NCI-H1417 (cell line): ENCODE measurements around the gene CDC27.
"Not testable (repeated sequence)": the region's sequence is repeated elsewhere in the genome, so short reads cannot be mapped to it uniquely, and the experiment has no call there.

Experiments
- DNase-seq, 3 experiments: peaks; one replicate each; lab custom pipeline; 2025; lab: John Stamatoyannopoulos, UW

The CDC27 gene

DNA sequence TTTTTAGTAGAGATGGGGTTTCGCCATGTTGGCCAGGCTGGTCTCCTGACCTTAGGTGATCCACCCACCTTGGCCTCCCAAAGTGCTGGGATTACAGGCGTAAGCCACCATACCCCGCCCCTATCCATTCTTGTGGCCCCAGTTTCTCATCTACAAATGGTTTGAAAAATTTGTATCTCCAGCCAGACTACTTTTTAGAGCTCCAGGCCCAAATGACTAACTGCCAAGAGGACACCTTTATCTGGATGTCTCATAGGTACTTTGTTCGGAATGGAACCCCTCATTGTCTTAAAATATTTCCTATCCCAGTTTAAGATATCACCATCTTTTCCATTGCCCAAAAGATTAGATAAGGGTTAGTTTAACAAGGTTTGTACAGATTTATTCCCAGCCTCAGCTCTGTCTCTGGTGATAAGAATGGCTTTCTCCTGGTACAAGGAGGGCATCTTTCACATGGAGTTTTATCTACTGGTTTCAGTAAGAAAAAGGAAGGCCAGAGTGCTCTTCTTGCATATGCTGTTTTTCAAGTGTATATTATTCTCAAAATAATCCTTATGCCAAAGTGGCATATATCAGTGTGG is 4.9 kb upstream of the CDC27 start:
- no peak for DNase-seq

DNA sequence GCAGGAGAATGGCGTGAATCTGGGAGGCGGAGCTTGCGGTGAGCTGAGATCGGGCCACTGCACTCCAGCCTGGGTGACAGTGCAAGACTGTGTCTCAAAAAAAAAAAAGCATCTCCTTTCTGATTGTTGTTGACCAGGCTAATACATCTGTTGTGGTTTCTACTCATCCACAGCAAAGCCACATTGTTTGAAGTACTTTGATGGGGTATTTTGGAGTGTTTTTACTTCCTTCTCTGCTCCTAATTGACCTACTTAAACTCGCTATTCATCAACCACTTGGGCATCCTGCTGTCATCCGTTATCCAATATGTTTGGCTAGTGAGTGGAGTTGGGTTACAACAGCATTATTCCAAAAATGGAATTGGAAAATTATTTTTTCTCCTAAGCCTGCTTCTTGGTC is 3.5 kb upstream of the CDC27 start:
- peak; percentile 19 to 93 (median 82) for DNase-seq

DNA sequence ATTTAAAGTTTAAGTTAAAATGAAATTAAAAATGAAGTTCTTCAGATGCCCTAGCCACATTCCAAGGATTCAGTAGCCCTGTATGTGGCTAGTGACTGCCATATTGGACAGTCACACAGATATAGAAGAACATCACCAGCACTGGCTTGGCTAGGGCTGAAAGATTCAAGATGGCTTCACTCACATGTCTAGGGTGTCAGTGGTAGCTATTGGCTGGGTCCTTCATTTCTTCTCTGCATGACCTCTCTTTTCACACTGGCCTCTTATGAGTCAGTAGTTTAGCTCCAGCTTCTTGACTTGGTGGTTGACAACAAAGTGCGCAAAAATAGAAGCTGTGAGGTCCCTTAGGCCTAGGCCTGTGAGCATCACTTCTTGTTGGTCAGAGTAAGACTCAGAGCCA is 1.7 kb upstream of the CDC27 start:
- no peak for DNase-seq

DNA sequence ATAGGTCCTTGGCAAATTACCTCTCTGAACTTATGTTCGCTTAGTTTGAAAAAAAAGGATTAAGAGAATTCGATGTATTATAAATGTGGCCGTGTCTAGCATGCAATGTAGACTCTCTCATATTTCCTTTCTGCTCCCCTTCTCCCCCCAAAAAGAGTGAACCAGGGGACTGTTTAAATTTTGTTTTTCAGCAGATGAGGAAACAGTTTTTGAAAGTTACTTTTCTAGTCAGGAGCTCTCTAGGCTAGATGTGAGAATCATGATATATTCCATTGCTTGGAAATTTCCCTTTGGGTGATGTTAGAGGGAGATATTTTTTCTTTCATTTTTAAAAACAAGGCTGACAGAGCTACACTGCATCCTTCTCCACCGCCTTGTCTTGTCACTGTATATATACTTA is 1.1 kb upstream of the CDC27 start:
- DNase-seq: no peak

DNA sequence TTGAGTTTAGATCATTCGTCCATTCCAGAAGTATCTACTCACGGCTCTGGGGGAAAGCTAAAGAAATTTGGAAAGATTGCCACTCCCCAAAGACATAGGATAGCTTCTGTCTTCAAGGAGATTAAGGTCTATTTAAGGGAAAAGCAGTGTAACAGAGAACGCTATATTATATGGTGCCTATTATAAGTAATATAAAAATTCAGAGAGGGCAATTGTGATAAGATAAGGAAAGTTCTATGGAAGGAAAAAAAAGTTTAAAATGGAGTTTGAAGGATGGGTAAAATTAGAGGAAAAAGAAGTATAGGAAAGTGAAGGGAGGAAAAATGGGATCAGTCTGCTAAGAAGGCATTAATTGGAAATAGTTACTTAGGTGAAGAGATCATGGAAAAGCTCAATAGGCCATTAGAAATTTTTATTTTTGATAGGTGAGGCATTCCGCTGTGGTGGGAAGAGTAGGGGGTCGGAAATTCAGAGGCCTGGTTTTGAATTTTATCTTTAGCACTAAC is 690 bp upstream of the CDC27 start:
- DNase-seq: no peak

DNA sequence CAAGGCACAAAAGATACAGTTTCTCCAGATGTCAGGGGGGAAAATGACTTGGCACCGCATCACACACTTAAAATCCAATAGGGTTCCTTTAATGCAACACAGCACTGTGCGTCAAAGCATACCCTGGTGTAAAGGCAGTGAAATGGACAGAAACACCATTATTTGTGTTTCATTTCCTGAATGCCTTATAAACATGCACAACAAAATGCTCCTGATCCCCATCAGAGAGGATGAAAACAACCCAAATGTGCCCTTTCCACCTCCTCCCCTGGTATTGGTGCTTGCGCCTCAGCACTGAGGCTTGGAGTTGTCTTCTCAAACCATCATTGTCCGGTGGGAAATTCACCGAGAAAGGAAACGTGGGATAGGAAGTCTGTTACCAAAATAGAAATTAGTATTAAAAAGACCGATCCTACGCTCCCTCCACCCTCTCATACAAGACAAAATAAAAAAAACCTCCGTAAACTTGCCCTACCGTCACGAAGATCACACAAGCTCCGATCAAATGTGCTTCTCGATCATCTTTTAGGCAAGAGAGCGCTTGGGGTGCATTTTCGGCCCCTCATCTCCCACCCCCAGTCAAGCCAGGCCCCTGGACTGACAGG is 722 bp downstream of the CDC27 start:
- DNase-seq: peak in 1 of 3 experiments; percentile 56

DNA sequence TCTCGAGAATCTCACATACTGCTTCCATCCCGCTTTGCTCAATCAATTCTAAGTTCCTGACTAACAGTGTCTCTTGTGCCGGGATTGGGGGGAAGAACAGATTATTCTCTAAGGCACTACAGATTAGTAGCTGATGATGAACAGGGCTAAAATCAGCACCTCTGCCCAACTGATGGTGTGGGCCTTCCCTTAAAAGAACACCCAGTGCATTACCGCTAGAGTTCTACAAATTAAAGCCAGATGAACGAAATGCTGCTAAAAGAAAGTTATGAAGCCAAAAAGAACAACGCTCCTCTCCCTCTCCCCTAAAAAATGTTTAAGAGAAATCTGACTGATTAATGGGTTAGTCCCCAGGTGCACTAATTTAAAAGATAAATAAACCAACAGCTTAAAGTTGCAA is 4.4 kb downstream of the CDC27 start:
- no peak for DNase-seq

DNA sequence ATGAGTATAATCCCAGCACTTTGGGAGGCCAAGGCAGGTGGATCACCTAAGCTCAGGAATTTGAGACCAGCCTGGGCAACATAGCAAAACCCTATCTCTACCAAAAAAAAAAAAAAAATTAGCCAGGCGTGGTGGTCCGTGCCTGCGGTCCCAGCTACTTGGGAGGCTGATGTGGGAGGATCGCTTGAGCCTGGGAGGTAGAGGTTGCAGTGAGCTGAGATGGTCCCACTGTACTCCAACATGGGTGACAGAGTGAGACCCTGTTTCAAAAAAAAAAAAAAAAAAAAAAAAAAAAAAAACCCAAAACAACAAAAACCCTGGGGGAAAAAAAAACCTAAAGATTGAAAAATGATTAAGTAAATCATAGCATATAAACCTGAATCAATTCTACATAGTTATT is 8.1 kb downstream of the CDC27 start:
- DNase-seq: not testable (repeated sequence)

DNA sequence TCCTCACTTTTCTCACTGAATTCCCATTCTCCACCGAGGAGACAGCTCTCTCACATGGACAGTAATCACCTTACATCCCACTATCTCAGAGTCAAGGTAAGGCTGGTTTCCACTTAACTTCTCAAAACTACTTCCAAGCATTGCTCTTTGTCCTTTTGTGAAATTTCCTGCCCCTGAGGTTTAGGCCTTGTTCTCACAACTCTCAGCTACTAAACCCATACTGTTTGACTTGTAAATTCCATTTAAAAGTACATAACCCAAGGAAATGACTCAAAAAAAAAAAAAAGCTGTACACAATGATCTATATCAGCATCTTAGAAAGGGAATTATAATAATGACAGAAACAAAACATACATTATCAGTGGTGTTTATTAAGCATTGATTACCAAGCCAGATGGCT is 8.8 kb downstream of the CDC27 start:
- DNase-seq: no peak

DNA sequence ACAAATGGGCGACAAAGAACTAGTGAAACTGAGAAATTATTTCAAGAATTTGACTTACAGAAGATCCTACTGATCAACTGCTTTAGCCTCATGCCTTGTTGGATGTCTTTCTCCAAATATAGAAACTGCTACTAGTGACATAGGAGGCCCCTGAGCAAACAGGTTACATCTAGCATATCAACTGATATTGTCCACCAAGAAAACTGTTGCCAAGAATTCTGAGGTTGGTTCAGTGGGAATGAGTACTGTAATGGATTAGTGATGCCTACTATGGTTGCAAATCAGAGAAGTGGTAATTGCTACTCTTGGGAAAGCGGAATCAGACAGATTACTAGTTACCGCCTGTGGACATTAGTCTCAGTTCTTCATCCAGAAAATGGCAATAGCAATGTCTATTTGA is 10.0 kb downstream of the CDC27 start:
- no peak for DNase-seq

DNA sequence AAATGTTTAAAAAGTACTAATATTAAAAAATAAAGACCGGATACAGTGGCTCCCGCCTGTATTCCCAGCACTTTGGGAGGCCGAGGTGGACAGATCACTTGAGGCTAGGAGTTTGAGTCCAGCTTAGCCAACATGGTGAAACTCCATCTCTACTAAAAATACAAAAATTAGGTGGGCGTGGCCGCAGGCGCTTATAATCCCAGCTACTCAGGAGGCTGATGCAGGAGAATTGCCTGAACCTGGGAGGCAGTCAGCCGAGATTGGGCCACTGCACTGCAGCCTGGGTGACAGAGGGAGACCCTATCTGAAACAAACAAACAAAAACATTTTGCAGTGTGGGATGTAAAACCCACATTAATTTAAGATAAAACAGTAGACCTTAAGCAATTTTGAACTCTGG is 11.8 kb downstream of the CDC27 start:
- no peak for DNase-seq

DNA sequence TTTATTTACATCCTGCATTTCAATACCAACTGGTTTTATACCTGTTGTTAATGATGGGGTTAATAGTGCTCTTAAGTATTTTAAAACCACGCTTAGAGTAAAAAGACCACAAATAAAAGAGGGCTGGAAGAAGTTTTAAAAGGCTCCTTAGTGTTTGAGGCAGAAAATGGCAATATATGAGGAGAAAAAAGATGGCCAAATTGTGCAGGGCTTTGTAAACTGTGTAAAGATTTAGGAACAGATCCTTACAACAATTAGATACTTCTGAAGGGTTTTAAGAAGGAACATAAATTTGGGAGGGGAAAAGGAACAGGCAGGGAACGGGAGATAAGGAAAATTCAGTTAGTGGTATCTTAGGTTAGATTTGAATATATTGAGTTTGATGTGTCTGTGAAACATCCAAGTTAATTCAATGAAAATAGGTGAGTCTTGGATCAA is 12.7 kb downstream of the CDC27 start:
- no peak for DNase-seq

DNA sequence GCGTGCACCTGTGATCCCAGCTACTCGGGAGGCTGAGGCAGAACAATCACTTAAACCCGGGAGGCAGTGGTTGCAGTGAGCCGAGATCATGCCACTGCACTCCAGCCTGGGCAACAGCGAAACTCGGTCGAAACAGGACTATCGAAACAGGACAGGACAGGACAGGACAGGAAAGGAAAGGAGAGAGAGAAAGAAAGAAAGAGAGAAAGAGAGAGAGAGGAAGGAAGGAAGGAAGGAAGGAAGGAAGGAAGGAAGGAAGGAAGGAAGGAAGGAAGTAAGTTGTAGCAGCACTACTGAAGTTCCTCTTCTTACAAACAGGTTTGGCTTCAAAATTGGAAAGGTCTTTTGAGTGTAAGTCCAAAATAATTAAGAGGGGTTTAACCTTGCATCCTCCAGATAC is 14.3 kb downstream of the CDC27 start:
- not testable (repeated sequence) for DNase-seq

DNA sequence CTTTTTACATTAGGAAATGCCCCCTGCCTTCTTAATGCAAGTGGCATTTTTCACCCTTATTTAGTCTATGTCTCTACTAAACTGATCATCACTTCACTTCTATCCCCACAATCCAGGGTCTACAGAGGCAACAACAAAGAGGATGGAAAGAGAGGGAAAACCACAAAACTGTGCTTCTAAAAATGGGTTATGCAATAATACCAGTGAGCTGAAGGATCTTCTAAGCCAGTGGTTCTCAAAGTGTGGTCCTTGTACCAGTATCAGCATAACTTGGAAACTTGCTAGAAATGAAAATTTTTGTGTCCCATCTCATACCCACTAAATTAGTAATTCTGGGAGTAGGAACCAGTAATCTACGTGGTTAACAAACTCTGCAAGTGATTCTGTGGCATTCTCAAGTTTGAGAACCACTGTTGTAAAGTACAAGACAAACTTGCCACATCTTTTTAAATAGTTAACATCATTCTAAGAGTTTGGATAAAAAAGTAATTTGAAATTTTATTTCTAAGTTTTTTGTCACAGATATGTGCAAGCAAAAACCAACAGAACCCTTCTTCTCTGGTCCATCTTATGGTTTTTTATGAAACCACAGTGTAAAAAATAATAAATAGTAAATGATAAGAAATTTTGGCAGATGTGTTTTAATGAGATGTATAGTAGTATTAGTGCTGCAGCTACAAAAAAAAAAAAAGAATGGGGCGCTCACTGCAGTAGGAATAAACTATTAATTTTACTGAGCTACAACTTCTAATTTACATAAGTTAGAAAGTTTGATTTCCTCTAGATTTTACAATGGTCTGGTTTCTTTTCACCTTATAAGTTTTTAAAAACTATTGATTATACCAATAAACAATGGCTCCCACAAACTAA is 16.2 kb downstream of the CDC27 start:
- DNase-seq: no peak

DNA sequence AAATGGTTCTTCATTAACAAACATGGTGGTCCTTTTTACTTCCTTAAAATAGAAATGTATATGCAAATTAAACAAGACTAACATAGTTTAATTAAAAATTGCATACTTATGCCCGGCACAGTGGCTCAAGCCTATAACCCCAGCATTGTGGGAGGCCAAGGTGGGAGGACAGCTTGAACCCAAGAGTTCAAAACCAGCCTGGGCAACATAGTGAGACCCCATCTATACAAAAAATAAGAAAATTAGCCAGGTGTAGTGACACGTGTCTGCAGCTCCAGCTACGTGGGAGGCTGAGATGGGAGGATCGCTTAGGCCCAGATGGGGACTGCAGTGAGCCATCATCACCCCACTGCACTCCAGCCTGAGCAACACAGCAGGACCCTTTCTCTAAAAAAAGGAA is 18.4 kb downstream of the CDC27 start:
- no peak for DNase-seq

DNA sequence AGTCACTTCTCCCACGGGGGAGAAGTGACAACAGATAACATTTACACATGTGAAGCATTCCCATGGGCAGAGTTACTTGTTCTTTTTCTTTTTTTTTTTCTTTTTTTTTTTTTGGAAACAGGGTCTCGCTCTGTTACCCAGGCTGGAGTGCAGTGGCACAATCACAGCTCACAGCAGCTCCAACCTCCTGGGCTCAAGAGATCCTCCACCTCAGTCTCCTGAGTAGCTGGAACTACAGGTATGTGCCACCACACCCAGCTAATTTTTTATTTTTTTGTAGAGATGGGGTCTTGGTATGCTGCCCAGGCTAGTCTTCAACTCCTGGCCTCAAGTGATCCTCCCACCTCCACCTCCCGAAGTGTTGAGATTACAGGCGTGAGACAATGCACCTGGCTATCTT is 20.2 kb downstream of the CDC27 start:
- not testable (repeated sequence) for DNase-seq

DNA sequence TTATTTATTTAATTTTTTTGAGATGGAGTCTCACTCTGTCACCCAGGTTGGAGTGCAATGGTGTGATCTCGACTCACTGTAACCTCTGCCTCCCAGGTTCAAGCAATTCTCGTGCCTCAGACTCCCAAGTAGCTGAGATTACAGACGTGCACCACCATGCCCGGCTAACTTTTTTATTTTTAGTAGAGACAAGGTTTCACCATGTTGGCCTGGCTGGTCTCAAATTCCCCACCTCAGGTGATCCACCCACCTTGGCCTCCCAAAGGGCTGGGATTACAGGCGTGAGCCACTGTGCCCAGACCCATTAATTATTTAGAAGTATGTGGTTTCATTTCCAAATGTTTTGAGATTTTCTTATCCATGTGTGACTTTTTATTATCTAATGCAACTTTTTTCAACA is 22.2 kb downstream of the CDC27 start:
- not testable (repeated sequence) for DNase-seq

DNA sequence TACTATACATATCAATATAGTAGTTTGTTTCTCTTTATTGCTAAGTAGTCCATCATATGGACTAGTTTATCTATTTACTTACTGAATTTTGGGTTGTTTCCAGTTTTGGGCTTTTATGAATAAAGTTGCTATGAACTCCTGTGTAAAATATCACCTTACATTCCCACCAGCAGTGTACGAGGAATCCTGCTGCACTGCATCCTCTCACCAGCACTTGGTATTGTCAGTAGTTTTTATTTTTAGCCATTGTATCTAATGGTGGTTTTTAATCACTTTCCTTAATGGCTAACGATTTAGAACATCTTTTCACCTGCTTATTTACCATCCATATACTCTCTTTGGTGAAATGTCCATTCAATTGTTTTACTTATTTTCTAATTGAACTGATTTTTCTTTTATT is 24.0 kb downstream of the CDC27 start:
- no peak for DNase-seq

DNA sequence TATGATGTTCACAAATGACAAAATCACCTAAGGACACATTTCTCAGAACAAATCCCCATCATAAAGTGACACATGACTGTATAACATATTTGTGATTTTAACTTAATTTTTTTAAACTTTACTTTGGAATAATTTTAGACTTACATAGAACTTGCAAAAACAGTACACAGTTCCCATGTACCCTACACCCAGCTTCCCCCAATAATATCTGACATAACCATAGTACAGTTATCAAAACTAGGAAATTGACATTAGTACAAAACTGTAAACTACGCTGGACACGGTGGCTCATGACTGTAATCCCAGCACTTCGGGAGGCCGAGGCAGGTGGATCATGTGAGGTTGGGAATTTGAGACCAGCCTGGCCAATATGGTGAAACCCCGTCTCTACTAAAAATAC is 24.8 kb downstream of the CDC27 start:
- no peak for DNase-seq

DNA sequence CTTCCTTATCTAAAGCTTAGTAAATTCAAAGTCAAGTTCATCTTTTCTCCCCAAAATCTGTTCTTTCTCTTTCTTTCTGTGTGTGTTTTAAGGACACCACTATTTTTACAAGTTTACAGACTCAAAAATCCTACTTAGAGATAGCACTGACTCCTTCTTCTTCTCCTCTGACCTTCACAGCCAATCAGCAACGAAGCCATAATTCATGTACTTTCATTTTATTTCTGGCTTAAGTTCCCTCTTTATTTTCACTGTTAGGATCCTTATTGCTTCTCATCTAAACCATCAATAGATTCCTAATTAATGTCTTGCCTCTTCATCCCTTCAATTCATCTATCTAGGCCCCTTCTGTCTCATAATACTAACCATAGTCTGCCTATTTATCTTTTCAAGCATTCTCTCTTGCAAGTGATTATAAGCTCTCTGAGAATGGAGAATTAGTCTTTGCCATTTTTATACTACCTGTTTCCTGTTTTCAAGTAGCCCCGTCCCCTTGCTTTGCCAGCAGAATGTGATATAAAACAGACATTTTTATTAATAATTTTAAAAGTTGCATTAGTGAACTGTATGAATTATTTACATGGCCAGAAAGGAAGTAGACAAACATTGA is 27.0 kb downstream of the CDC27 start:
- DNase-seq: no peak

DNA sequence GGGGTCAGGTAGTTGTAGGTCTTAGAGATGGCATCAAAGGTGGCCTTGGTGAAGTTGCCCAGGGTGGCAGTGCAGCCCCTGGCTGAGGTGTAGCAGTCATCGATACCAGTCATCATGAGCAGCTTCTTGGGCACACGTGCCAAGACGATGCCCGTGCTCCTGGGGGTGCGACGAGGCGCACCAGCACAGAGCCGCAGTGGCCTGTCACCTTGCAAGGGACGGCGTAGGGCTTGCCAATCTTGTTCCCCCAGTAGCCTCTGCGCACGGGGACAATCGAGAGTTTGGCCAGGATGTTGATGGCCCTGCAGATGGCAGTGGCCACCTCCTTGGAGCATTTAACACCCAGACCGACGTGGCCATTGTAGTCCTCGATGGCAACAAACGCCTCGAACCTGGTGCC is 29.8 kb downstream of the CDC27 start:
- no peak for DNase-seq

DNA sequence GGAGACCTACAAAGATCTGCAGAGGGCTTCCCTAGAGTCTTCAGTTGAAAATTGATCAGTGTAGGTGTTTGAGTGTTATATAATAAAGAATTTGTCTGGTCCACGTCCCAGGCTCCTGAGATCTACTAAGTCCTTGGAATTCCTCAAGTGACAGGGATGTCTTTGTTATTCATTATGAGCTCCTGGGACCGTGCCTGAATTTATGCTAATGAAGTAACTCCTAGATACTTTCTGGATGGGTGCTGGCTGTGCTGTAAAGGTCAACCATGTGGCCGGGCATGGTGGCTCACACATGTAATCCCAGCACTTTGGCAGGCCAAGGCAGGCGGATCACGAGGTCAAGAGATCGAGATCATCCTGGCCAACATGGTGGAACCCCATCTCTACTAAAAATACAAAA is 43.7 kb downstream of the CDC27 start:
- no peak for DNase-seq

DNA sequence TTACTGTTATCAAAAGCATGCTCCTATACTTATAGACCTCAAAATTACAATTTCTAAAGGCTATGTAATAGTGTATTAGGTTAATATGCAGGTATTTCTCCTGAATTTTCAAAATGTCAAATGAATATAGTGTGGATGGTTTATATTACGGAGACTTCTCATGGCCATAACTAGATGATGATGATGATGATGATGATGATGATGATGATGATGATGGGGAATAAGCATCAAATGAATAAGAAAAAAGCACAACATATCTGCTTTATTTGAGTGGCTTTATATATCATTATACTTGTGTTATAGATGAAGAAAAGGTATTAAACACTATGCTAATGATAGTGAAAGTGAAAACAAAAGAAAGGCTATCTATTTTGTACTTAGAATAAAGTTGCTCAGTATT is 53.9 kb downstream of the CDC27 start:
- no peak for DNase-seq
